ENCODE data around the gene PIMREG.
A peak's percentile ranks its signal among the peaks of the same experiment; 100 is the strongest.

The PIMREG gene

DNA sequence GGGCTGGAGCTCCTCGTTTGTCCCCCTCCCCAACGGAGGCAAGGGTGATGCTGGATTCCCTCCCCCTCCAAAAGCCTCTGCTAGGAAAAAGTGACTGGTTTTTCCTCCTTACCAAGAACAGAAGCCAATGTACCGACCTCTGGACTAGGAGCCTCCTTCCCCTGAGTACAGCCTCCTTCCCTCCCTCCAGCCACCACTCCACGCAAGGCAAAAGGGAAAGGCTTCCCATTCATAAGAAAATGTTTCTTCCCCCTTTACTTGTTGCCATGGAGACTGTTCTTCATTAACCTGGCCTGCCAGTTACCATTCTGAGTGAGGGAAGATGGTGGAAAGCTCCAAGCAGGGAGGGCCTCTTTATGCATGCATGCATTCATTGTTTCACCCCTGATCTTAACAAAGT lies 4.3 kb upstream of the PIMREG start:
- DNase-seq: no peak

DNA sequence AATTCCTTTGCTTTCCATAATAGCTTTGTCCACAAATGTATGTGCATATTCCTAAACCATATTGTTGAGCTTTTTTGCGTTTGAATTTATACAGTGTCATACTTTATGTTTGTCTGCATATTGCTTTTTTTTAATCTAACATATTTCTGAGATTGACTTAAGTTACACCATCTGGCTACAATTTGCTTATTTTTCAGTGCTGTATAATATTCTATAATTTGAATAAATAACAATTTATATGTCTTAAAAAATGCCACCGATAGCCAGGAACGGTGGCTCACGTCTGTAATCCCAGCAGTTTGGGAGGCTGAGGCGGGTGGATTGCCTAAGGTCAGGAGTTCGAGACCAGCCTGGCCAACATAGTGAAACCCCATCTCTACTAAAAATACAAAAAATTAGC lies 1.5 kb upstream of the PIMREG start:
- no peak for DNase-seq

DNA sequence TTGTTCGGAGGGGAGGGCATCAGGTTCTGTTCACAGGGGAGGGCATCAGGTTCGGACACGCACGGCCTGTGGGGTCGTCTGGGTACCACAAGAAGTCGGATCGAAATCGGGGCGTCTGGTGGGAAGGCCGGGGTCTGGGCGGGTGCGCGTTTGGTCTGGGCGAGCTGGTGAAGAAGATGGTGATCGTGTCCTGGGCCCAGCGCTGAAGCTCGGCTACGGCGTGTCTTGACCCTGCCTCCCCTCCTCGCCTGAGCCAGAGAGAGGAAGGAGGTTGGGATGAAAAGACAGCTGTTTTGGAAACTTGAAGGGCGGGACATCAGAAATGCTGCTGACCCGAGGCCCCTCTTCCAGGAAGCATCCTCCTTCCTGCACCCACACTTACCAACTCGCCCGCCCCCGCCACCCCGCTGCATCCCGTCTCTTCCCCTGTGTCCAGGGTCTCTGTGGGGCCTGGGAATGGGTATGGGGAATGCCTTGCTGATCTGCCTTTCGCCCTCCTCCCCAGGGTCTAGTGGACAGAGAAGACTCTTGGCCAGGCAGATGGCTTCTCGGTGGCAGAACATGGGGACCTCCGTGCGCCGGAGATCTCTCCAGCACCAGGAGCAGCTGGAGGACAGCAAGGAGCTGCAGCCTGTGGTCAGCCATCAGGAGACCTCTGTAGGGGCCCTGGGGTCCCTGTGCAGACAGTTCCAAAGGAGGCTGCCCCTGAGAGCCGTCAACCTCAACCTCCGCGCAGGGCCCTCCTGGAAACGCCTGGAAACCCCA lies 498 bp downstream of the PIMREG start:
- DNase-seq: no peak

DNA sequence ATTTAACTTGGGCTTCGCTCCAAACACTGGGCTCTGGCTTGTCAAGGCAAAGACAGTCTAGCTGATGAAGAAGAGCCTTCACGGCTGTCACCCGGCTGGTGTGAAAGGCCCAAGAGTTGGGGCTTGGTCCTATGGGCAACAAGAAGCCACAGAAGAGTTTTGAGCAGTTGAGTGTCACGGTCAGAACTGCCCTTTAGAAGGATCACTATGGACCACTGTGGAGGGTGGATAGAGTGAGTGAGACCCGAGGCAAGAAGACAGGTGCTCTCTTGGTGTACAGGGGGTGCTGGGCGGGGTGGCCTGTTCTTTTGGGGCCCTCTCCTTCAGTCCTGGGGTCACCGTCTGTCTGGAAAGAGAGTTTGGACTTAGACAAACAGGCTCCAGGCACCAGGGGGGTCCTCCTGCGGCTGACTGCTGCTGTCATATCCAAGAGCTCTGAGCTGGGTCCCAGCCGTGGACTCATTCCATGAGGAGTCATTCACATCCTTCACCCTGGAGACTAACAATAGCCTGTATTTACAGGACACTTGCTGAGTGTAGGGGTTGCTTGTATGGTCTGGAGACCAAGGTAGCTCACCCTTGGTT lies 2.4 kb downstream of the PIMREG start:
- no peak for DNase-seq

GRCh38 chr17:6448473-6448872 lies 4.2 kb downstream of the PIMREG start:
- DNase-seq: no peak

- no peak for DNase-seq
These were observed 5.1 kb downstream of the PIMREG start for GRCh38 chr17:6449307-6449706.

DNA sequence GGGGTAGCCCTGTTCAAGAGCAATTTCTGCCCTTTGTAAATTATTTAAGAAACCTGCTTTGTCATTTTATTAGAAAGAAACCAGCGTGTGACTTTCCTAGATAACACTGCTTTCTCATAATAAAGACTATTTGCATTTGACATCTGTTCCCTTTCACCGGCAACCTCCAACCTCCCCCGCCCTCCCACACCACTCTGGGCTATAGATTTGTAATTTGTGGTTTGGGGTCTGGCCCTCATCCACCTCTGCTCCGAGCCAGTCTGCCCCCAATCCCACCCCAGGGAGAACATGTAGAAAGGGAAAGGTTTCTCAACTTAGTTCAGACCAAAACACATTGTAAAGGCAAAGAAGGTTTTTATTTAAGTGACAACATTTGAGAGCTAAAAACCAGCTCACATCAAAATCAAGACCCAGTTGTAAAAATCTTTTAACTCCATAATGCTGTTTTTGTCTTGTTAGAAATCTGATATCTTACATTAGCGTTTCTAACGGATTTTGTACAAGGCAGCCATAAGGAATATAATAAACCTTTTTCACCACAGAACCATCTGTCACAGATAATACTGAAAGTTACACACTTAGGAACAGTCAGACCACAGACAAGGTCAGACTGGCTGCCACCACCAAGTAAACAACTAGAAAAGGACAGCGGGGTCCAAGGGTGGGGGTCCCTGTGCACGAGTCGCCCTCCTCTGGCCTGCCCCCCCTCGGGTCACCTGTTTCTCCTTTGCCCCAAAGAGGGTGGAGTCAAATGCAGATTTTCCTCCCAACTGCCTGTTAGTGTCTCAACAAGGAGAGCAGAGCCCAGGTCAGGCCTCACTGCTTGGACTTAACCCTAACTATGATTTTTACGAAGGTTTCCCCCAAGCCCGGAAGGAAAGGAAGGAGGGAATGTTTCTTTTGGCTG lies 6.9 kb downstream of the PIMREG start:
- DNase-seq: no peak

- no peak for DNase-seq
These were observed 8.4 kb downstream of the PIMREG start for GRCh38 chr17:6452471-6453266.

GRCh38 chr17:6453279-6454024 lies 9.2 kb downstream of the PIMREG start:
- DNase-seq: no peak

DNA sequence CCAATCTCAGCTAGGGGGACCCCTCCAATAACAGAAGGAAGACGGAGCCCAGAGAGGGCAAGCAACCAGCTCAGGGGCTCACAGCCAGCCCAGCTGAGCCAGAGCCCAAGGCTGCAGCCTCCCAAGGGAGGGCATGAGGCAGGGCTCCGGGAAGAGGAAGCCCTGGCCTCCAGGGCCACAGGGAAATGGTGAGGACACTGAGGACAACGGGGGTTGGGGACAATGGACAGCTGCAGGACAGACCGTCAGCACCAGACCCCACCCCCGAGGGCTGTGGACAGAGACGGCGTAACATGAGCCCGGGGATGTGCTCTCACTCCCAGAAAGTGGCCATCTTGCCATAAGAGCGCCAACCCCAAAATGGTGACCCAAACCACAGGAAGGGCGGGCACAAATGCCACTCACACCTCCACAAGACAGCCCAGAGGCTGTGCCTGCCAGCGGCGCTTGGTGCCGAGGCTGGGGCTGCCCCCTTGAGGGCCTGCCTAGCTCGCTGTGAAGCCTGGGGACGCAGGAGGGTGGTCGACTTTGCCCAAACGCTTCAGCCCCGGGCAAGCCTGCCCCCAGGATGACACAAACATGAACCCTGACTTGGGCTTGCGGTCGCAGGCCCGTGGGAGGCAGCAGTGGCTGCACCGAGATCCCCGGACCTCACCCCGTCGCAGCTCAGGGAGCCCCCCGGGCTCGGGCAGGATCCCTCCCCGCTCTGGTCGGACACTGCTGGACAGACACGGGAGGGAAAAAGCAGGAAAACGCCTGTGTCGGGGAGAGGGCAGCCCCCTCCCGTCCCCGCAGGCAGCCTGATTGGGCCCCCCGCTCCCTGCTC lies 10.5 kb downstream of the PIMREG start:
- DNase-seq: no peak

- DNase-seq: peak; percentile 76
These were observed 11.1 kb downstream of the PIMREG start for GRCh38 chr17:6455321-6455705.

GRCh38 chr17:6456321-6456720 lies 12.1 kb downstream of the PIMREG start:
- no peak for DNase-seq

- DNase-seq: no peak
These were observed 12.8 kb downstream of the PIMREG start for GRCh38 chr17:6456914-6457687.

- no peak for DNase-seq
These were observed 13.6 kb downstream of the PIMREG start for GRCh38 chr17:6457688-6458459.

DNA sequence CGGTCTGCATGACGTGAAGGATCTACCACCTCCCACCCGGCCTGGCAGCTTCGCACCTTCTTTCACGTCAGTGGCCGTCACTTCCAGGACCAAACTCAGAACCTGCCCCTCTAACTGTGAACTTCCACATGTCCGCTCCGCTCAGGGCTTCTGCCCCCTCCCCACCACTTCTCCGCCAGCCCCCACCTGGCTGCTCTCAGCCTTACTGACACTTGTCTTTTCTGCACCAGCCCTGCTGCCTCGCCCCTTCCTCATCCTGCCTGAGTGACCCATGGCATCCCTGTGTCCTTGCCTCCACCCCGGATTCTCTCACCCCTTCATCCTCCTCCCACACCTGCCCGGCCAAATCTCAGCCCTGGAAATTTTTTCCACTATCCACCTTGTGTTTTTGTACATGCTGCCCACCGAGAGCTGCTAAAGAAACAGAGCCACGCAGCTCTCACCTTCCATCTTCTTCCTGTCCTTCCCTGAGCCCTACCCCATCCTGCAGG lies 14.2 kb downstream of the PIMREG start:
- DNase-seq: no peak

GRCh38 chr17:6460531-6461161 lies 16.4 kb downstream of the PIMREG start:
- no peak for DNase-seq

DNA sequence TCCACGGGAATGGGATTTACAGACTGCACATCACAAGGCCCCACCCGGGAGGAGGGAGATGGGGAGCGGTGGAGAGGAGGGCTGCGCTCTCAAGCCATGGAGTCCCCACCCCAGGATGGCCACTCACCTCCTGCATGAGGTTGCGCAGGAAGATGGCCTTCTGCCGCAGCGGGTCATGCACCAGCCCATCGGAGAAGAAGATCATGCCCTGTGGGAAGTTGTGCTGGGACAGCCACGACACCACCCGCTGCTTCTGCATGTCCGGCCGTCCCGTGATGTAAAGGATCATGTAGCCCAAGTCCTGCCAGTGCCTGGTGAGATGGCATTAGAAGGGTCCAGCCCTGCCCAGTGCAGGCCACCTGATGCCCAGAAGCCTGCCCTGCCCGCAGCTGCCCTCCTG lies 17.0 kb downstream of the PIMREG start:
- DNase-seq: no peak

DNA sequence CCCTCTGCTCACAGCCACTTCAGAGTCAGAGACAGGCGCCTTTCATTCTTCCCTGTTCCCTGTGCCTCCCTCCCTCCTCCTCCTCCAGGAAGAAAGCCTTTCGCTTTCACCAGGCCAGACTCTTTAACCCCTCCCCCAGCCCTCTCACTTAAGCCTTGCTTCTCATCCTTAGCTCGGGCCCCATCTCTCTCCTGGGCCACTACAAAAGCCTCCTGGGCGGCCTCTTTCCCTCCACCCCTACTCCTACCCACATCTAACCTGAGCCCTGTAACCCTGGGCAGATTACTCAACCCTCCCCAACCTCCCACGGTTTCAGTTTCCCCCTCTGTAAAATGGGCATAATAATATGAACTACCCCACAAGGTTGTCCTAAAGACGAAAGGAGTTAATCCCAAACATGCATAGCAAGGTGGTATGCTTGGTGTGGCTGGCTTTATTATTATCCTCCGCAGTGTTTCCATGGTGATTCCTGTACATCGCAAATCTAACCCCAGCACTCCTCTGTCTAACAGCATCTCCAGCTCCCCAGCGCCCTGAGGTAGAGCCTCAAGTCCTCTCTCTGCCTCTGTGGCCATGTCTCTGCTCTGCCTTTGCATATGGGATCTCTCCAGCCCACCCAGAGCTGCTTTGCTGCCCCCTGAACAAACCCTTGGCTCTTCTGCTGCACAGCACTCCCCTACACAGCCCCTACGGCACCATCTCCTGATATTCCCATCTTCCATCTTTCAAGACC lies 17.7 kb downstream of the PIMREG start:
- no peak for DNase-seq

Measured in activated effector memory CD4-positive, alpha-beta T cell treated with anti-CD3 and anti-CD28 coated beads, Interleukin-2, amount 50 U/mL, for 16 hours (primary cell).